ENCODE data around the gene PPAN. TPM values are rescaled to one million over a fixed set of nuclear protein-coding genes. Genes with fewer than 3 reads are reported as not detected.

Gene PPAN
- total RNA-seq, 1 experiment from 2014 or later = 101 TPM

GRCh38 chr19:10126213-10126639, 20.1 kb downstream of the PPAN start:
- H3K4me1 ChIP-seq (ENCODE audit: control insufficient read depth in 1 of 2, insufficient read depth in 2 of 2, low read length in 2 of 2) = no peaks in the 10 kb centered on the region
- BruUV-seq (replicated peaks) = no TSS peak
- ATAC-seq (no peak), DNase-seq (ENCODE audit: low read depth, low spot score) (no peak)
- H4K20me1 ChIP-seq (ENCODE audit: insufficient read depth) = no peaks in the 10 kb centered on the region
- H3K4me2 ChIP-seq (ENCODE audit: low read length) = no peak overlapping the region
- no peaks in the 10 kb centered on the region for H3K27me3 ChIP-seq (ENCODE audit: insufficient read depth, low read length)
- ChIA-PET CTCF (no interaction called here), POLR2A (no interaction called here), RAD21 (ENCODE audit: low non-redundant PET in 1 of 2, low total read pairs in 2 of 2, uncharacterized antibody in 2 of 2, unreplicated experiment in 2 of 2) (no interaction called here)
- no peak overlapping the region for H2AFZ ChIP-seq (ENCODE audit: low read depth, low read length, poor library complexity, severe bottlenecking)
- no peaks in the 10 kb centered on the region for H3K9me3 ChIP-seq (ENCODE audit: control insufficient read depth in 1 of 2, insufficient read depth in 1 of 2, low read depth in 1 of 2, low read length in 2 of 2)
- H3K36me3 ChIP-seq (ENCODE audit: control insufficient read depth in 1 of 2, insufficient read depth in 2 of 2, low read length in 2 of 2) = peaks cover 3 to 14% of the 10 kb centered on the region in 2 experiments; a peak in 3 of 4 replicates
- no peaks in the 10 kb centered on the region for H3K9me2 ChIP-seq (ENCODE audit: insufficient read depth)
- H3K9ac ChIP-seq (ENCODE audit: low read length) = no peak overlapping the region
- no peak overlapping the region for H3K27ac ChIP-seq (ENCODE audit: low read depth, low read length)
- intact Hi-C loops (cut with micrococcal nuclease) = no loop called here
- H3K4me3 ChIP-seq (replicated peaks in 1 of 2; ENCODE audit: low read depth in 1 of 2, low read length in 2 of 2) = no peak overlapping the region
- TF ChIP-seq POLR2AphosphoS5 (IDR thresholded peaks at IDR 0.05; ENCODE audit: low read depth, low read length) (no peak), ZNF274 (IDR thresholded peaks at IDR 0.05; ENCODE audit: low read depth, low read length) (no peak), ELF1 (IDR thresholded peaks at IDR 0.05; ENCODE audit: borderline replicate concordance, low read depth) (no peak), POLR2A (IDR thresholded peaks at IDR 0.05; ENCODE audit: borderline replicate concordance, extremely low read depth, insufficient read depth, insufficient read length) (no peak), EZH2 (IDR thresholded peaks at IDR 0.05) (no peak), ZBTB33 (IDR thresholded peaks at IDR 0.05; ENCODE audit: extremely low read depth, insufficient replicate concordance, low read length) (no peak), MAX (IDR thresholded peaks at IDR 0.05) (no peak), FOSL1 (IDR thresholded peaks at IDR 0.05; ENCODE audit: low read depth) (no peak), SRF (IDR thresholded peaks at IDR 0.05; ENCODE audit: low read depth) (no peak), JUND (IDR thresholded peaks at IDR 0.05) (no peak), CEBPB (IDR thresholded peaks at IDR 0.05; ENCODE audit: low read depth) (no peak), ATF3 (IDR thresholded peaks at IDR 0.05) (no peak), TCF7L2 (IDR thresholded peaks at IDR 0.05; ENCODE audit: borderline replicate concordance, extremely low read depth, insufficient read depth, insufficient read length) (no peak), REST (IDR thresholded peaks at IDR 0.05; ENCODE audit: low read depth) (no peak), RAD21 (IDR thresholded peaks at IDR 0.05; ENCODE audit: low read depth) (no peak)
- no peaks in the 10 kb centered on the region for H3K79me2 ChIP-seq (ENCODE audit: insufficient read depth, low read length)
